KMS-11 (cell line): ENCODE data around the gene GARNL3.

ENCODE experiments used
- H2AFZ ChIP-seq: fragments of 200-600 bp; sonication (generic); 2 replicates; pipeline ENCODE4 v1.6.1; 2016; ENCODE audit warnings: antibody characterized with exemption, mixed run types, low read depth
- H3K27ac ChIP-seq: fragments of 200-600 bp; sonication (generic); 2 replicates; pipeline ENCODE4 v1.6.1; 2016; ENCODE audit warnings: mild to moderate bottlenecking, mixed run types
- H3K27me3 ChIP-seq: fragments of 200-600 bp; sonication (generic); 2 replicates; pipeline ENCODE4 v1.6.1; 2017; ENCODE audit warnings: mild to moderate bottlenecking, low read depth, mixed run types, moderate library complexity; ENCODE audit not compliant: insufficient read depth
- H3K36me3 ChIP-seq: fragments of 200-600 bp; sonication (generic); 2 replicates; pipeline ENCODE4 v1.6.1; 2017; ENCODE audit warnings: mild to moderate bottlenecking, mixed run types; ENCODE audit not compliant: insufficient read depth
- H3K4me1 ChIP-seq: fragments of 200-600 bp; sonication (generic); 2 replicates; pipeline ENCODE4 v1.6.1; 2016; ENCODE audit warnings: mild to moderate bottlenecking, low read depth, mixed run types; ENCODE audit not compliant: poor library complexity, severe bottlenecking
- H3K4me2 ChIP-seq: fragments of 200-600 bp; sonication (generic); 2 replicates; pipeline ENCODE4 v1.7.0; 2016; ENCODE audit warnings: mild to moderate bottlenecking, mixed run types
- H3K4me3 ChIP-seq: fragments of 200-600 bp; sonication (generic); IDR thresholded peaks from 2 replicates; pipeline ENCODE4 v1.6.1; 2017; ENCODE audit warnings: low read depth, low read length, mixed read lengths; ENCODE audit not compliant: insufficient read depth
- H3K79me2 ChIP-seq: fragments of 200-600 bp; sonication (generic); 2 replicates; pipeline ENCODE4 v1.6.1; 2016; ENCODE audit warnings: low read depth, mixed run types; ENCODE audit not compliant: insufficient read depth
- H3K9ac ChIP-seq: fragments of 200-600 bp; sonication (generic); 2 replicates; pipeline ENCODE4 v1.6.1; 2016; ENCODE audit warnings: mild to moderate bottlenecking, mixed run types
- H4K20me1 ChIP-seq: fragments of 200-600 bp; sonication (generic); 2 replicates; pipeline ENCODE4 v1.6.1; 2016; ENCODE audit warnings: mild to moderate bottlenecking, mixed run types; ENCODE audit not compliant: insufficient read depth
- CTCF ChIP-seq: fragments of 200-600 bp; sonication (generic); conservative IDR thresholded peaks from 2 replicates; pipeline ENCODE4 v1.6.1; 2017; ENCODE audit warnings: low read depth, mild to moderate bottlenecking, antibody characterized with exemption, low read length, moderate library complexity, mixed read lengths

GARNL3 gene

GRCh38 chr9:127300886-127301447, 36.4 kb downstream of the GARNL3 start:
- TF ChIP-seq CTCF: no peak
- no peak overlapping the region for H2AFZ ChIP-seq

GRCh38 chr9:127303830-127304229, 39.3 kb downstream of the GARNL3 start:
- Histone ChIP-seq H3K4me3 (no peak overlapping the region), H3K9ac (no peak overlapping the region), H3K27ac (no peak overlapping the region), H3K79me2 (no peaks in the 10 kb centered on the region), H3K4me2 (no peak overlapping the region), H3K36me3 (no peaks in the 10 kb centered on the region), H3K27me3 (no peaks in the 10 kb centered on the region), H3K4me1 (no peaks in the 10 kb centered on the region), H2AFZ (no peak overlapping the region), H4K20me1 (no peaks in the 10 kb centered on the region)
- TF ChIP-seq CTCF: no peak

More at GRCh38 chr9:127300886-127301447, 36.4 kb downstream of the GARNL3 start:
- Histone ChIP-seq H3K4me3 (no peak overlapping the region), H3K36me3 (no peaks in the 10 kb centered on the region), H3K4me2 (no peak overlapping the region), H3K4me1 (no peaks in the 10 kb centered on the region), H3K79me2 (no peaks in the 10 kb centered on the region), H3K9ac (no peak overlapping the region), H4K20me1 (no peaks in the 10 kb centered on the region), H3K27me3 (no peaks in the 10 kb centered on the region), H3K27ac (no peak overlapping the region)

GRCh38 chr9:127305206-127305837, 40.7 kb downstream of the GARNL3 start:
- no peaks in the 10 kb centered on the region for H3K27me3 ChIP-seq
- TF ChIP-seq CTCF: no peak
- H3K36me3 ChIP-seq: no peaks in the 10 kb centered on the region
- no peaks in the 10 kb centered on the region for H3K79me2 ChIP-seq
- no peak overlapping the region for H3K4me3 ChIP-seq
- no peaks in the 10 kb centered on the region for H3K4me1 ChIP-seq
- no peak overlapping the region for H3K27ac ChIP-seq
- H3K9ac ChIP-seq: no peak overlapping the region
- no peaks in the 10 kb centered on the region for H4K20me1 ChIP-seq
- no peak overlapping the region for H2AFZ ChIP-seq
- no peak overlapping the region for H3K4me2 ChIP-seq

- H3K4me1 ChIP-seq: no peaks in the 10 kb centered on the region
- no peaks in the 10 kb centered on the region for H3K27me3 ChIP-seq
- no peak overlapping the region for H3K4me3 ChIP-seq
- H3K9ac ChIP-seq: no peak overlapping the region
- H4K20me1 ChIP-seq: no peaks in the 10 kb centered on the region
- H2AFZ ChIP-seq: no peak overlapping the region
- H3K4me2 ChIP-seq: no peak overlapping the region
- H3K79me2 ChIP-seq: no peaks in the 10 kb centered on the region
- H3K36me3 ChIP-seq: no peaks in the 10 kb centered on the region; the same call in 1 of the 2 replicates
- no peak overlapping the region for H3K27ac ChIP-seq
- no peak for TF ChIP-seq CTCF
These were observed 41.3 kb downstream of the GARNL3 start for GRCh38 chr9:127305838-127306226.
